A673 (cell line): ENCODE data around the gene MAB21L4. TPM values are rescaled to one million over a fixed set of nuclear protein-coding genes. Genes with fewer than 3 reads are reported as not detected.

Source experiments
- BruUV-seq: library from RNA; stranded (reverse); fragments of 400-500 nt; replicated peaks from 2 replicates; lab custom pipeline; 2021; lab: Mats Ljungman, UMichigan
- CTCF ChIA-PET: fragments of 300-600 bp; sonication (Branson Sonifier 250); formaldehyde crosslinking; loops from one replicate; lab custom pipeline; 2022; ENCODE audit warnings: antibody characterized with exemption; lab: Charles Lee
- POLR2A ChIA-PET: fragments of 300-600 bp; sonication (Branson Sonifier 250); formaldehyde crosslinking; loops from one replicate; lab custom pipeline; 2022; ENCODE audit warnings: antibody characterized with exemption; ENCODE audit not compliant: low non-redundant PET; lab: Charles Lee
- DNase-seq: peaks from one replicate; pipeline ENCODE4 v3.0.0-alpha.2; 2015; ENCODE audit warnings: low spot score
- H3K27ac ChIP-seq: fragments of 200-600 bp; sonication (generic); 2 replicates; pipeline ENCODE4 v1.5.1; 2016; ENCODE audit warnings: mixed run types, low read depth, mild to moderate bottlenecking, mixed read lengths, antibody characterized with exemption, low read length; ENCODE audit not compliant: poor library complexity, severe bottlenecking
- H3K27me3 ChIP-seq: fragments of 200-600 bp; sonication (generic); replicated peaks from 2 replicates; pipeline ENCODE4 v1.6.1; 2017; ENCODE audit warnings: mixed run types, low read depth, mild to moderate bottlenecking, mixed read lengths, antibody characterized with exemption, low read length; ENCODE audit not compliant: insufficient read depth, poor library complexity
- H3K36me3 ChIP-seq: fragments of 200-600 bp; sonication (generic); 2 replicates; pipeline ENCODE4 v1.6.1; 2016; ENCODE audit warnings: mixed run types, mild to moderate bottlenecking, mixed read lengths, antibody characterized with exemption, low read length; ENCODE audit not compliant: insufficient read depth, poor library complexity, severe bottlenecking
- H3K4me1 ChIP-seq: fragments of 200-600 bp; sonication (generic); 2 replicates; pipeline ENCODE4 v1.6.1; 2017; ENCODE audit warnings: mixed run types, mild to moderate bottlenecking, mixed read lengths, antibody characterized with exemption, low read length; ENCODE audit not compliant: insufficient read depth, poor library complexity, severe bottlenecking
- H3K4me3 ChIP-seq: fragments of 200-600 bp; sonication (generic); 2 replicates; pipeline ENCODE4 v1.5.1; 2016; ENCODE audit warnings: low read depth, mixed run types, mild to moderate bottlenecking, mixed read lengths, low read length; ENCODE audit not compliant: poor library complexity, severe bottlenecking
- H3K9me3 ChIP-seq: fragments of 200-600 bp; sonication (generic); 2 replicates; pipeline ENCODE4 v1.6.1; 2016; ENCODE audit warnings: mixed run types, low read depth, mild to moderate bottlenecking, mixed read lengths, antibody characterized with exemption, low read length; ENCODE audit not compliant: poor library complexity, severe bottlenecking
- EZH2 ChIP-seq: fragments of 200-600 bp; sonication (generic); IDR thresholded peaks from 2 replicates; pipeline ENCODE4 v1.6.1; 2017; ENCODE audit warnings: borderline replicate concordance, low read depth, mild to moderate bottlenecking, mixed read lengths, antibody characterized with exemption, low read length; ENCODE audit not compliant: poor library complexity, severe bottlenecking
- intact Hi-C: fragments of 100-400 bp; cut with micrococcal nuclease; formaldehyde crosslinking; loops from one replicate; pipeline ENCODE4 v1.10.0; 2022; ENCODE audit not compliant: unreplicated experiment
- total RNA-seq: library from RNA; stranded (reverse); gene quantifications from 2 replicates; pipeline ENCODE4 v1.2.3, GENCODE V29; 2021
- TF ChIP-seq, protein P1 (sequence below): fragments of 300-800, 200-600 bp; sonication (generic); conservative IDR thresholded peaks from 2 replicates; pipeline ENCODE4 v1.5.1; 2017; ENCODE audit warnings: low read depth, mild to moderate bottlenecking, antibody characterized with exemption, low read length, moderate library complexity, mixed read lengths

Gene MAB21L4
- total RNA-seq, 1 experiment from 2014 or later = not detected

DNA sequence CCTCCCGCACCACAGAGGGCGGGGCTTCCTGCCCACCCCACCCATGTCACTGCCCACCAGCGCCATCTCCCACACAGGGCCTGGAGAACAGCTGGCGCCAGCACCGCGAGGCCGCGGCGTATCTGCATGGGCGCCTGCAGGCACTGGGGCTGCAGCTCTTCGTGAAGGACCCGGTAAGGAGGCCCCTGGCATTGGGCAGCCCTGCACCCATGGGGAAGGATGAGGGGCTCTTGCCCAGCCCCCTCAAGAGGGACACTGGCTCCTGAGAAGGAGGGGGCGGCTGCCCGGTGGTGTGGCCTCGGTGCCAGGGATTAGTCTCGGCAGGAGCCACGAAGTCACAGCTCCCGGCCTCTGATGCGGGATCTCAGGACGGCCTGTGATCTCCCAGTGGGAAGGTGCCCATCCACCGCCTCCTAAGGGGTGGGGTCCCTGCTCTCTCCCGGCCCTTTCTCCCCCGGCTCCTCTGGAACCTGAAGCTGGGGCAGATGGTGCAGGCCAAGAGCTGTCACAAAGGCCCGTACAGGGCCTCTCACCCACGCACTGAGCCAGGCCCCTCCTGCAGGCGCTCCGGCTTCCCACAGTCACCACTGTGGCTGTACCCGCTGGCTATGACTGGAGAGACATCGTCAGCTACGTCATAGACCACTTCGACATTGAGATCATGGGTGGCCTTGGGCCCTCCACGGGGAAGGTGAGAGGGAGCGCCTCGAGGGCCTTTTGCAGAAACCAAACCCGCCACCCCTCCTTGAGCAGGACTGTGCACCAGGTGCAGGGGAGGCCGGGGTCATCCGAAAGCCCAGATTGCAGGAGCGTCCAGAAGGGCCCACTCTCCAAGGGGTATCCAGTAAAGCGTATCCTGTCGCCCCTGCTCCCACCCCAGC, 18.3 kb downstream of the MAB21L4 start:
- no peak for DNase-seq
- Histone ChIP-seq H3K27ac (no peak overlapping the region), H3K4me3 (no peak overlapping the region), H3K4me1 (no peaks in the 10 kb centered on the region), H3K36me3 (no peaks in the 10 kb centered on the region), H3K27me3 (no peaks in the 10 kb centered on the region), H3K9me3 (no peaks in the 10 kb centered on the region)
- intact Hi-C loops = no loop called here
- no TSS peak for BruUV-seq
- ChIA-PET CTCF (no interaction called here), POLR2A (no interaction called here)
- TF ChIP-seq, protein P1, sequence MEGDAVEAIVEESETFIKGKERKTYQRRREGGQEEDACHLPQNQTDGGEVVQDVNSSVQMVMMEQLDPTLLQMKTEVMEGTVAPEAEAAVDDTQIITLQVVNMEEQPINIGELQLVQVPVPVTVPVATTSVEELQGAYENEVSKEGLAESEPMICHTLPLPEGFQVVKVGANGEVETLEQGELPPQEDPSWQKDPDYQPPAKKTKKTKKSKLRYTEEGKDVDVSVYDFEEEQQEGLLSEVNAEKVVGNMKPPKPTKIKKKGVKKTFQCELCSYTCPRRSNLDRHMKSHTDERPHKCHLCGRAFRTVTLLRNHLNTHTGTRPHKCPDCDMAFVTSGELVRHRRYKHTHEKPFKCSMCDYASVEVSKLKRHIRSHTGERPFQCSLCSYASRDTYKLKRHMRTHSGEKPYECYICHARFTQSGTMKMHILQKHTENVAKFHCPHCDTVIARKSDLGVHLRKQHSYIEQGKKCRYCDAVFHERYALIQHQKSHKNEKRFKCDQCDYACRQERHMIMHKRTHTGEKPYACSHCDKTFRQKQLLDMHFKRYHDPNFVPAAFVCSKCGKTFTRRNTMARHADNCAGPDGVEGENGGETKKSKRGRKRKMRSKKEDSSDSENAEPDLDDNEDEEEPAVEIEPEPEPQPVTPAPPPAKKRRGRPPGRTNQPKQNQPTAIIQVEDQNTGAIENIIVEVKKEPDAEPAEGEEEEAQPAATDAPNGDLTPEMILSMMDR = no peak
- no peak for TF ChIP-seq EZH2

DNA sequence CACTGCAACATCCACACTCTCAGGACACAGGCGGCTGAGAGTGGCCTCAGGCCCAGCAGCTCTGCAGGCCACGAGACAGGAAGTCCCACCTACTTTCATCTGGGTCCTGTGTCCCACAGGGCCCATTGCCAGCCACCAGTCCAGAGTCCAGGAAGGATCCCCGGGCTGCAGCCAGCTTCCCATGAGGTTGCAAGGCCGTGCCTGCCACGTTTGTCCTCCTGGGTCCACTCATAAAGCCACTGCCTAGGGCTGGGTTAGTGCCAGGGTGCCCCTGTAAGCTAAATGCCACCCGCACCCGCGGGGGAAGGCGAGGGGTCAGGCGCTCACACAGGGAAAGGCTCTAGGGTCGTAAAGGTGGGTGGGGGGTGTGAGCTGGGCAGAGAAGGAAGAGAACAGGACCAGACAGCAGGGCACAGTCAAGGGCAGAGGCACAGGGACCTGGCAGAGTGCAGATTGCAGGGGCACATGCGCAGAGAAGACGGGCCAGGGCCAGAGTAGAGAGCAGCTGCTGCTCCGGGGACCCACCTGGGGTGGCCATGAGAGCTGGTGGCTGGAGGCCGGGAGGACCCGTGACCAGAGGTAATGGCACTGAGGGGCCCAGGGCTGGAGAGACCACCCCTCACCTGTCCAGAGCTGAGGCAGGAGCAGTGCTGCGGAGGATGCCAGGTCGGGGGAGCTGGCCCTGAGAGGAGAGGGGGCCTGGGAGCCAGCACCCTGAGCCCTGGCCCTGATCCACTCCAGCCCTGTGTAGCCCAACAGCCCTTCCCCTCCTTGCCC, 19.3 kb downstream of the MAB21L4 start:
- H3K27ac ChIP-seq = no peak overlapping the region
- CTCF ChIA-PET = no interaction called here
- H3K4me1 ChIP-seq = no peaks in the 10 kb centered on the region
- H3K36me3 ChIP-seq = no peaks in the 10 kb centered on the region
- H3K27me3 ChIP-seq = no peaks in the 10 kb centered on the region
- no peak for DNase-seq
- intact Hi-C loops = no loop called here
- H3K9me3 ChIP-seq = no peaks in the 10 kb centered on the region
- no TSS peak for BruUV-seq
- POLR2A ChIA-PET = no interaction called here
- H3K4me3 ChIP-seq = no peak overlapping the region
- no peak for TF ChIP-seq EZH2
- TF ChIP-seq, protein P1 = no peak

DNA sequence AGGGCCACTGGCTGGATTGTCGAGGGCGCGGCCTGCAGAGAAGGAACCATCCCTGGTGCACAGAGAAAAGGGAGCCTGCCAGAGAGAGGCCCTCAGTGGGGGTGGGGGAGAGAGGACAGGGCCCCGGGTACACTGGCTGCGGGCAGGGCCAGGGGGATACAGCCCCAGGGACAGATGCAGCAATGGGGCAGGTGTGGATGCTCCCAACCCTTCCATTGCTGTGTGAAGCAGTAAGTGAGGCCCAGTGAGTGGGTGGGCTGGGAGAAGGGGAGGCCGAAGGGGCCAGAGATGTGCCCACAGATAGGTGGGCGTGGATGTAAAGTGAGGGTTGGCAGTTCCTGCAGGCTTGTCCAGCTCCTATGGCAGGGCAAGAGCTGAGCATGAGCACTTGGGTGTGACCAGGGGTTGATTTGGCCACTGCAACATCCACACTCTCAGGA, 19.9 kb downstream of the MAB21L4 start:
- POLR2A ChIA-PET = no interaction called here
- Histone ChIP-seq H3K27ac (no peak overlapping the region), H3K9me3 (no peaks in the 10 kb centered on the region), H3K27me3 (no peaks in the 10 kb centered on the region), H3K36me3 (no peaks in the 10 kb centered on the region), H3K4me3 (no peak overlapping the region), H3K4me1 (no peaks in the 10 kb centered on the region)
- no peak for TF ChIP-seq EZH2
- TF ChIP-seq, protein P1 = no peak
- no peak for DNase-seq
- intact Hi-C loops = no loop called here
- no TSS peak for BruUV-seq
- CTCF ChIA-PET = no interaction called here
